Fibroblast of upper back skin (primary cell): ENCODE measurements around the gene MVB12B.

Experiments used
- DNase-seq: peaks from one replicate; pipeline ENCODE4 v3.0.0-alpha.2; 2013

Gene MVB12B

DNA sequence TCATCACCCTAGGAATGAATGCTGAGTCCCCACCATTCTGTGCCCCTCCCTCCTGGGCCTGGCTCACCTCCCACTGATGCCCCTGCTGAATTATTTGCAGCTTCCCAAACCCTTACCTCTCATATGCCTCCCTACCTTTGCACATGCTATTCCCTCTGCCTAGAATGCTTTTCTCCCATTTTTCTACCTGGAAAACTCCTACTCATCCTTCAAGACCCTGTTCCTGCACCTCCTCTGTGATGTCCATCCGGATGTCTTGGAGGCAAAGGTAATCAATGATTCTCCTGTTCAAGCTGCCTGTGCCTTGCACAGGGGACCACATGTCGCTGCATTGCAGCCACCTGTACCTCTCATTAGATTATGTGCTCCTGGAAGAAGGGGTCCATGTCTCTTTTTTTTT, 182.3 kb downstream of the MVB12B start:
- no peak for DNase-seq

- no peak for DNase-seq
Measured at GRCh38 chr9:126509718-126510117, 183.1 kb downstream of the MVB12B start.

- no peak for DNase-seq
Measured at GRCh38 chr9:126510564-126510963, 183.9 kb downstream of the MVB12B start.

DNA sequence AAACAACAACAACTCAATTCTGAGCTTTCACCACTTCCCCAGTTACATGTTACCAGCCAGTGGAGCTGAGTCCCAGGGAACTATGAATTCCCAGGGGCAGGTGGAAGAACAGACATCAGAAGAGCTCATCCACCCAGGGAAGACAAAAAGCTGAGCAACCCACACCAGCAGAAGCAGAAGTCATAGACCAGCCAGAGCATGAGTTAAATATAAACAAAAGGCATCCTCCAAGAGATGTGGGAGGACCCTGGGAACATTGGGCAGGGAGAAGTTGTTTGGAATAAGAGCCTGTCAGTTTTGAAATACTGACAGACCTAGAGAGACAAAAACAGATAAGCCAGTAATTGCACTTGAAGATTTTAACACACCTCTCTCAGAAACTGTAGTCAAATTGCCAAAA, 184.8 kb downstream of the MVB12B start:
- no peak for DNase-seq

DNA sequence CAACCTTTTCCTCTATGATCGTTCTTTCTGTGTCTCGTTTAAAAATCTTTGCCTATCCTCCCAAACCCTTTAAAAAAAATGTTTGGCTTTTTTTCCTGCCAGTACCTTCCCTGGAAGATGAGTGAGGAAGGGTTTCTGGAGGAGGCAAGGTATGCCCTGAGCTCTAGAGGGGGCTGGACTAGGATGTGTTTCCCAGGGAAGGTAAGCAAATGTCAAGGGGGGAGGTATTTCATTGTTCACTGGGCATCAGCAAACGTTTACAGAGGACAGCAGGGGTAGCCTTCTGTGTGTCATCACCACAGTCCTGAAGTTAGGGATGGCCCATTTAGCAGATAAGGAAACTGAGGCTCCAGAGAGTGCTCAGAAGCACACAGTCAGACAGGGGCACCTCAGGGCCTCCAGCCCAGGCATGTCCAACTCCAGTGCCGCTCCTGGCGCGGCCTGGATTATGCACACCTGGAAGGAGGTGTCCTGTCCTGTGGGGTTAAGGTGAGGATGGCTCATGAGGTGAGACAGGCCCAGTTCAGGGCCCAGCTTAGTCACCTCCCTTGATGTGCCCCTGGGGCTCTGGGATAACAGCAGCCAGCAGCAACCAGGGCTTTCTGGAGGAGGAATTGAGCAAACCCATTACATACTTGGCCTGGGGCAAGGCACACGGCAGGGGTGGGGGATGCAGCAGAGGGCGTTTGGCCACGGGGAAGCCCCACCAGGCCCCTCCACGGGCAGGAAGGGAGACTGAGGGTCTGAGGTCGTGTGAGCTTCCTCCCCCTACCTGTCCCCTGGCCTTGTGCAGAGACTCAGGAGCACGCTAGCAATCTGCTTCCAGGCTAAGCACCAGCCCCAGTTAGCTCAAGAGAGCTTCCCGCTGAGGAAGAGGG, 186.8 kb downstream of the MVB12B start:
- no peak for DNase-seq

- DNase-seq, result peak; percentile 46
Measured at GRCh38 chr9:126514037-126514821, 187.6 kb downstream of the MVB12B start.

DNA sequence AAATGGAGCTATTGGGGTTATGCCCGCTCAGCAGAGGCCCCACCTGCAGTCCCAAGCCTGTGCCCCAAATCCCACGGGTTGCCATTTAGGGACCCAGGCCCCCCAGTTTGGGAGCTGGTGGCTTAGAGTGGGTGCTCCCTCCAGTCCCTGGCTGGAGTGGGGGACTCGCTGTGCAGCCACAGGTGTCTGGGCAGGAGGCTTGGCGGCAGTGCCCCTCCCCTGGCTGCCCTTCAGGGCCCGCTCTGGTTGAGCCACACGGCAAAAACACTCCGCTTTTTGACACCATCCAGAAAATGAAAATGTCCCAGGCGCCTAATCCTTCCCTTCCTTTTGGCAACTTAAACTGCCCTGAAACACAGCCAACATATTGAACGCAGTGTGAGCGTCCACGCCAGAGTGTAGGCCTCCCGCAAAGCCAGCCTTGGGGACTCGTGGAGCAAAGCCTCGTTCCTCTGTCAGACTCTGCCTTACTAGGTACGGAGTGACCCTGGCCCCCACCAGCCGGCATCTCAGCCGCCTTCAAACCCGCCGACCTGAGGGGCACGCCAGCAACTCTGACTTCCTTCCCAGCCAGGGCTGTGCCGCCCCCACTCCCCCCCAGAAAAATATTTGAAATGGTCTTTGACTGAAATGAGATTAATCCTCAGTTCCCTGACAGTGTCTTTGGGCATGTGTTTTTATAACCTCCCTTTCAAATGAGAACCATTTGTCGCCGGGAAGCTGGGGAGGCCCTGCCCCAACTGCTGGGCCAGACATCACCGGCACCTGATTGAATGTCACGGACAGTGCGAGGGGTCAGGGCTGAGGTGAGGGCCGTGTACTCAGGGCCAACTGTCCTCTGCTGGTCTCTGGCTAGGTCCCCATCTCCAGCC, 188.6 kb downstream of the MVB12B start:
- no peak for DNase-seq

DNA sequence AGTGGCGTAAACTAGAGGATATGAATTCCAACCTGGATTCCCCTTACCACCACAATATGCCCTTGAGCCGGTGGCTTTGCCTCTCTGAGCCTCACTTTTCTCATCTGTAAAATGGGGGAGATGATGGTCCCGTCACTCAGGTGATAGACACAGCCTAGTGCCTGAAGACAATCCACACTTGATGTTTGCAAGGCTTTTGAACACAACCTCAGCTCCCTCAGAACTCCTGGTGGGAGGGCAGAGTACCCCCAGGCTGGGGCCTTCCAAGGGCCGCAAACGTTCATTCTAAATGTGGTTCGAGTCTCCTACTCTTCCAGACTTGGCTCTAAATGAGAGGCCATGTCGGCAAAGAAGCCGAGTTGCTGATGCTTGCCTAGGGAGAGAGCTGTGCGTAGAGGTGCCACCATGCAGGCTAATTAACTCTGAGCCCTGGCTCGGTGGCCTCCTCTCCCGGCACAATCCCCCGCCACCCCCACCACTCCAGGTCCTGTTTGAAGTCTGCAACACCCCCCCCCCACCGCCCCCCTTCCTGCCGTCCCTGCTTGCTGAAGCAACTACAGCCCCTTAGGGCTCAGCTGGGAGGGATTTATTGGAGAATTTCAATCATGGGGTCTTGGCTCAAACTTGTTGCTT, 189.4 kb downstream of the MVB12B start:
- DNase-seq, result no peak

- DNase-seq, result no peak
Measured at GRCh38 chr9:126516561-126516935, 189.9 kb downstream of the MVB12B start.

GRCh38 chr9:126516936-126517832, 190.6 kb downstream of the MVB12B start:
- peak; percentile 84 for DNase-seq

DNA sequence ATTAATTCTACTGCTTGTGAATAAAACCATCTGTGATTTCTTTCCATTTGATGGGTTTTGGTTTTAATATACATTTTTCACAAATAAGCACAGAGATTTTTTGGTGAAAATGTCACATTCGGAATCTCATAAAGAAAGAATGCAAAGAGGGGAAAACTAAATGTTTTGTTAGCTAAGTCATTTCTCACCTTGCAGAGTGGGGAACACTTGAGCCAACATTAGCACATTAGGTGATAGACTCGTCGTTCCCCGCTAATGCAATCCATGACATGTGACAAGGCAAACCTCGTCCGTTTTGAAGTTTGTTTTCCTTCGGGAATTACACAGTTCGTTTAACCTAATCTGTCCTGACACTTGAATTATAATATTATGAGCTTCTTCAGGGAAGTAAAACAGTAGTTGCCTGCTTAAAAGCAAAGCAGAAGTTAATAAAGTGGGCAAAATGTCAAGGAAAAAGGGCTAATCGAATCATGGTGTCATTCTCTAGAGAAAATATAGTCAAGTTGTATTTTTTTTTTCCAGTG, 191.3 kb downstream of the MVB12B start:
- peak; percentile 22 for DNase-seq

- DNase-seq, result no peak
Measured at GRCh38 chr9:126518763-126519162, 192.1 kb downstream of the MVB12B start.

DNA sequence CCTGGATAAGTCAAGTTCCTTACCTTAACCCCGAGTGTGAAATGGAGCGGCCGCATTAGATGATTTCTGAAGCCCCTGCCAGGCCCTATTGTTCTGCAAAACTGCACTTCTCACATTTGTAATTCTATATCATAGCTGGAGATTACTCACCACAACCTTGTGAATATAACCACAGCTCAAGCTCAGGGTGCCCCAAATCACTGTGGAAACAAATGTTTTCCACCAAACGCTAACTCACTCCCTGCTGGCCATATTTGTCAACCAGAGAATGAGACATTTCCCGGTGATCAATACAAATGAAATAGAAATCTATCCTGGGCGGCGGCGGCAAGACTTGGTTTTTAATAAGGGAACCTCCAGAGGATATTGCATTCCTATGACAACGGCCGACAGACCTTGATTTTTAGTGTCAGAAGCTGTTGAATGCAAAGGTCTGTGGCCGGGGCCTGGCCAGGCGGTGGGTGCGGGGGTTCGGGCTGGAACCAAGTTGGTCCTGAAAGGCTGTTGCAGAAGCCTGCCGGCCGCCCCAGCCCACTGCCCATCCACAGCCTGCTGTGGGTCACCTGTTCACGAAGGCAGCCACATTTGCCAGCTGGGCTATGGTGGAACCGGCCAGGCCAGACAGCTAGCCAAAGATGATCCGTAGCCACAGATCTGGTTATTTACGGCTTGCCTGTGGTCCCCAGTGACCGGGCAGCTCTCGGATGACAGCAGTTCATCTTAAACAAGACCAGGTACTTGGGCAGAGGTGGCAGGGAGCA, 193.2 kb downstream of the MVB12B start:
- no peak for DNase-seq

GRCh38 chr9:126520453-126520852, 193.8 kb downstream of the MVB12B start:
- no peak for DNase-seq

DNA sequence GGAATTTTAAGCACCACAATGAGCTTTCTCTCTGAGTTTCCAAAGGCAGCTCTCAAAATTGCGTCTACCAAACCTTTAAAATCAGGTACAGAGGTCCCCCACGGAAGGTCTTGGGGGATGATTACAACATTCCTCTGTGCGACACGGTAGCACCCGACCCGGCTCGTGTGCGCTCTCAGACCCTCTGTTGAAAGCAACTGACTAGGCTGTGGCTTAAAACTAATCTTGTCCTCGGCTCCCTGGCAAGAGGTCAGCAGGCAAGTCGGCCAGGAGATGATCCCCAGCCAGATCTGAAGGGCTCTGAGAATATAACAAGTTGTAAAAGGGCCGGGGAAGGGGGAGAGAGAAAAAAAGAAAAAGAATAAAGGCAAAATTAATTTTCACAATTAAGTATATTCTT, 194.5 kb downstream of the MVB12B start:
- DNase-seq, result no peak

DNA sequence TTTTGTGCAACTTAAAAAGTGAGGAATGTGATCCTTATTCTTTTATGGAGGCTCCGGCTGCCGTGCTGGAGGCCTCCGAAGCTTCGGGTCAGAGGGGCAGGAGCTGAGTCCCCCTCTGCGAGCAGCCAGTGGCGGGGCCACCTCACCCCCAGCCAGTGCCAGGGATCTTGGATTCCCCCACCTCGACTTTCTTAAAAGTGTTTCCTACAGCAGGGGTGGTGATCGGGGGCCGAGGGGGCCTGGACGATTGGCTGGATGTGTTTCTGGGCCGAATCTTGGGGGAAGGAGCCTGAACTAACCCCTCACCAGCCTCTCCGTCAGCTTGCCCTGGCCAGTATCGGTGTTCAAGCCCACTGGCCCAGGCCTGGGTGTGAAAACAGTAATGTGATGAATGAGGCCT, 194.9 kb downstream of the MVB12B start:
- no peak for DNase-seq

GRCh38 chr9:126521976-126522590, 195.5 kb downstream of the MVB12B start:
- no peak for DNase-seq

- DNase-seq, result no peak
Measured at GRCh38 chr9:126522612-126523356, 196.2 kb downstream of the MVB12B start.

DNA sequence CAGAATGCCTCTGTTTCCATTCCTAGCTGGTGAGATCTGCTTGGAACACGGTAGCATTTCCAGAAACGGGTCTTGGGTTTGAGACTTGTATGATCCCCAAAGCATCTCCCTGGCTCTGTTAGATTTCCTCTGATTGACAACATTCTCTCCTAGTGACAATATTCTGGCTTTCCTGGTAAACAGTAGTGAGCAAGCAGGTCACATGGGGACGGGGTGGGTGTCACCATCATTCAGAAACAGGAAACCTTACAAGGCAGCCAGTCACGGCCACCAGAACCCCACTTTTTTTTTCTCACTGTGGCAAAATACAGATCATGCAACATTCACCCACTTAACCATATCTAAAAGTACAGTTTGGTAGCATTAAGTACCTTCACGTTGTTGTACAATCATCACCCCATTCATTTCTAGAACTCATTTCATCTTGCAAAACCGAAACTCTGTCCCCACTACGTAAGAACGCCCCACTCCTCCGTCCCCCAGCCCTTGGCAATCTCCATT, 197.0 kb downstream of the MVB12B start:
- no peak for DNase-seq
